Small intestine (tissue), 7 donors: ENCODE measurements around the gene CFAP410. TPM values are rescaled to one million over a fixed set of nuclear protein-coding genes. Genes with fewer than 3 reads are reported as not detected.
A peak's percentile ranks its signal among the peaks of the same experiment; 100 is the strongest.

ENCODE experiments used
- DNase-seq, 2 donors: peaks; one replicate each; pipeline versions ENCODE4 v3.0.0 to v3.0.0-alpha.2; 2013
- FAIRE-seq: peaks from 2 replicates; lab custom pipeline; 2012; peaks lifted over from hg19 to GRCh38; lab: Jason Lieb, UNC
- H3K27ac ChIP-seq, 3 donors: one replicate each; pipeline ENCODE4 v1.5.1; 2013; ENCODE audit warnings: low read length in 2 of 3, mild to moderate bottlenecking in 2 of 3, control low read depth in 1 of 3, inconsistent platforms in 1 of 3, low read depth in 1 of 3, moderate library complexity in 1 of 3
- H3K27me3 ChIP-seq, 3 donors: one replicate each; pipeline ENCODE4 v1.6.1; 2013; ENCODE audit warnings: low read length in 3 of 3, inconsistent platforms in 1 of 3; ENCODE audit not compliant: control insufficient read depth in 3 of 3, insufficient read depth in 3 of 3
- H3K36me3 ChIP-seq, 3 donors: one replicate each; pipeline ENCODE4 v1.6.1; 2013; ENCODE audit warnings: low read length in 3 of 3, inconsistent platforms in 1 of 3, low read depth in 1 of 3, mild to moderate bottlenecking in 1 of 3, moderate library complexity in 1 of 3; ENCODE audit not compliant: control insufficient read depth in 3 of 3, insufficient read depth in 2 of 3
- H3K4me1 ChIP-seq, 3 donors: one replicate each; pipeline ENCODE4 v1.6.1; 2013; ENCODE audit warnings: low read length in 2 of 3, inconsistent platforms in 1 of 3, low read depth in 1 of 3, mild to moderate bottlenecking in 1 of 3, moderate library complexity in 1 of 3; ENCODE audit not compliant: control insufficient read depth in 3 of 3, insufficient read depth in 2 of 3
- H3K4me3 ChIP-seq, 3 donors: one replicate each; pipeline ENCODE4 v1.5.1; 2013; ENCODE audit warnings: low read length in 3 of 3, control low read depth in 1 of 3, inconsistent platforms in 1 of 3, low read depth in 1 of 3, mild to moderate bottlenecking in 1 of 3, moderate library complexity in 1 of 3
- H3K9me3 ChIP-seq, 2 donors: one replicate each; pipeline ENCODE4 v1.6.1; 2013; ENCODE audit warnings: low read depth in 1 of 2, low read length in 1 of 2; ENCODE audit not compliant: control insufficient read depth in 2 of 2, insufficient read depth in 1 of 2
- WGBS, 3 donors: extraction: QIAGEN DNeasy Blood & Tissue Kit; methylation state at CpG; one replicate each; pipeline ENCODE4 v1.1.7; 2013; 5-methylcytosine and 5-hydroxymethylcytosine counted together
- polyA plus RNA-seq, 4 donors: library from polyadenylated mRNA; stranded (reverse) in 3 of 4; unstranded in 1 of 4; fragments of 200-250 nt in 3 of 4; fragments of 120-200 nt in 1 of 4; gene quantifications; one replicate each; pipeline versions ENCODE4 v1.2.1 to v1.2.3, GENCODE V29; 2013
- donor health status: healthy with polysubstance abuse.
- donor health status: control.
- donor health status: control.
- donor health status: Bipolar disorder and iron deficiency.
- donor health status: healthy.

Gene CFAP410
- polyA plus RNA-seq, 4 donors: 17.9 to 35.9 (median 32.3) TPM

DNA sequence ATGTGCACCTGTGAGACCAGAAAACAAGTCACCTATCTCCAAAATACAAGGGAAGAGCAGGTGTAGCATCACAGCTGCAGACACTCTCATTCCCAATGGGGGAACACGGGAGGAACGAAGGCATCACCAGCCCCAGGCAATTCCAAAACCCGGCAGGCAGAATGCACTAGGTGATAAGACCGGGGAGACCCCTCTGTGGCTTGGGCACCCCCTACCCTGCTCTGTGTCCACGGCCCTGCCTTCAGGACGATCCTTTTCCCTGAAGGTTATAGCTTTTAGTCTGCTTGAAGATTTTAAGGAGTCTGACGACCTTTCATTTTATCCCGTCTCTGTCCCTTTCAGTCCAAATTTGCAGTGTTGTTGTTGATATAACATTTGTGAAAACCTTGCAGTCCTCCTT lies 33.4 kb upstream of the CFAP410 start:
- WGBS, 3 donors: 73 to 80% (median 79%) methylated on average over 8 of the region's 8 CpGs
- H3K4me3 ChIP-seq: no peak overlapping the region
- DNase-seq (no peak), FAIRE-seq (no peak)
- no peaks in the 10 kb centered on the region for H3K9me3 ChIP-seq
- H3K27ac ChIP-seq: no peak overlapping the region
- H3K36me3 ChIP-seq: no peaks in the 10 kb centered on the region
- peaks cover 0 to 12% (median 0%) of the 10 kb centered on the region in 3 donors for H3K27me3 ChIP-seq
- H3K4me1 ChIP-seq: no peaks in the 10 kb centered on the region

GRCh38 chr21:44371596-44371995 lies 32.4 kb upstream of the CFAP410 start:
- DNase-seq (no peak), FAIRE-seq (no peak)
- H3K27me3 ChIP-seq: peaks cover 0 to 12% (median 0%) of the 10 kb centered on the region in 3 donors
- H3K4me1 ChIP-seq: no peaks in the 10 kb centered on the region
- H3K4me3 ChIP-seq: no peak overlapping the region
- WGBS, 3 donors: 90 to 93% (median 93%) methylated on average over 6 of the region's 6 CpGs
- no peak overlapping the region for H3K27ac ChIP-seq
- no peaks in the 10 kb centered on the region for H3K36me3 ChIP-seq
- no peaks in the 10 kb centered on the region for H3K9me3 ChIP-seq

DNA sequence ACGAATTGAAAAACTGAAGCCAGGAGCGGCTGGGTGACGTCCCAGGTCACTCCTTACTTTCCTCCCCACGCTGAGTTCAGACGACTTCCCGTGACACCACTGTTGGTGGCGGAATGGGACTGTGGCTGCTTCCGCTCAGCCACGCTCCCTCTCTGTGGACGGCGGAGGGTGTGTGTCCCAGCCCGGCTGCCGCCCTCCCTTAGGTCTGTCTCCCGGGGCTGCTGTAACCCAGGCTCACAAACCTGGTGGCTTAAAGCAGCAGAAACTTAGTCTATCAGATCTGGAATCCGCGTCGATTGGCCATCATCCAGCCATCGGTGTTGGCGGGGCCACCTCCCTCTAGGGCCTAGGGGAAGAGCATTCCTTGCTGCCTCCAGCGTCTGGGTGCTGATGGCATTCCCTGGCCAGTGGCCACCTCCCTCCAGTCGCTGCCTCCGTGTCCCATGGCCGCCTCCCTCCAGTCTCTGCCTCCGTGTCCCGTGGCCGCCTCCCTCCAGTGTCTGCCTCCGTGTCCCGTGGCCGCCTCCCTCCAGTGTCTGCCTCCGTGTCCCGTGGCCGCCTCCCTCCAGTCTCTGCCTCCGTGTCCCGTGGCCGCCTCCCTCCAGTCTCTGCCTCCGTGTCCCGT lies 31.7 kb upstream of the CFAP410 start:
- no peaks in the 10 kb centered on the region for H3K9me3 ChIP-seq
- WGBS, 3 donors: 74 to 92% (median 87%) methylated on average over 33 to 37 of the region's 37 CpGs
- FAIRE-seq (no peak), DNase-seq (no peak)
- peaks cover 0 to 12% (median 0%) of the 10 kb centered on the region in 3 donors for H3K27me3 ChIP-seq
- H3K4me1 ChIP-seq: no peaks in the 10 kb centered on the region
- no peaks in the 10 kb centered on the region for H3K36me3 ChIP-seq
- no peak overlapping the region for H3K4me3 ChIP-seq
- no peak overlapping the region for H3K27ac ChIP-seq

DNA sequence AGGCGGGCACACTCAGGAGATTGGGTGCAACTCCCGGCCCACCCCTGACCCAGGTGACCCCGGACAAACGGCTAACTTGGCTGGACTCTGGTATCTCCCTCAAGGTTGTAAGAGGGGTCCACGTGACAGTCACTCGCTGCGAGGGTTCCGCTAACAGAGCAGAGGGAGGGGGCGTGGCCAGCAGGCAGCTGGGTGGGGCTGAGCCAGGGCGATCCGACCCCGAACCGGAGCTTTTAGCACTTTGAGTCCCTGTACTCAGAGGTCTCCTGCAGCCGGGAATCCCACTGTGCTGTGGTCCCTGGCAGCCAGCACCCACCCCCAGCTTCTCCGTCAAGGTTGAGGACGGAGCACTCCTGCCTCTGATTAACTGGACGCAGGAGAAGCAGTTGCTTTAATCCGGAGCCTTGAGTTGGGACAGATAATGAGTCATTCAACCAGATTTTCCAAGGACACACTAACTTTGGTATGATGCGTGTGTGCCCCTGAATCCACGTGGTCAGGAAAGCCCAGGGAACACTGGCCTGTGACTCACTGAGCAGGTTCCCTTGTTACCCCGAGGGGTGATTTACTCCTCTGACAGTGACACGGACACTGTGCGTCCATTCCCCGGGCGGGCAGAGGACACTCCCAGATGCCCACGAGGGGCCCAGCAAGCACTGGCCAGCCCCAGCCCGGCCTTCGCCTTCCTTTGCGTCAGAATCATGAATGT lies 31.0 kb upstream of the CFAP410 start:
- DNase-seq (peak in 1 of 2 donors; percentile 72), FAIRE-seq (no peak)
- H3K4me3 ChIP-seq: no peak overlapping the region
- no peak overlapping the region for H3K27ac ChIP-seq
- WGBS, 3 donors: 13 to 38% (median 37%) methylated on average over 29 of the region's 29 CpGs
- H3K4me1 ChIP-seq: no peaks in the 10 kb centered on the region
- H3K27me3 ChIP-seq: peaks cover 0 to 12% (median 0%) of the 10 kb centered on the region in 3 donors
- H3K36me3 ChIP-seq: no peaks in the 10 kb centered on the region
- H3K9me3 ChIP-seq: no peaks in the 10 kb centered on the region

- FAIRE-seq: no peak
- Histone ChIP-seq H3K4me1 (no peaks in the 10 kb centered on the region), H3K36me3 (no peaks in the 10 kb centered on the region), H3K9me3 (peaks cover 0 to 3% of the 10 kb centered on the region in 2 donors), H3K27ac (no peak overlapping the region), H3K4me3 (no peak overlapping the region), H3K27me3 (peaks cover 0 to 12% (median 0%) of the 10 kb centered on the region in 3 donors)
- peak in 1 of 2 donors; percentile 17 for DNase-seq
- WGBS, 3 donors: 17 to 41% (median 35%) methylated on average over 31 to 35 of the region's 35 CpGs
Measured at GRCh38 chr21:44368711-44369446, 29.7 kb upstream of the CFAP410 start.

DNA sequence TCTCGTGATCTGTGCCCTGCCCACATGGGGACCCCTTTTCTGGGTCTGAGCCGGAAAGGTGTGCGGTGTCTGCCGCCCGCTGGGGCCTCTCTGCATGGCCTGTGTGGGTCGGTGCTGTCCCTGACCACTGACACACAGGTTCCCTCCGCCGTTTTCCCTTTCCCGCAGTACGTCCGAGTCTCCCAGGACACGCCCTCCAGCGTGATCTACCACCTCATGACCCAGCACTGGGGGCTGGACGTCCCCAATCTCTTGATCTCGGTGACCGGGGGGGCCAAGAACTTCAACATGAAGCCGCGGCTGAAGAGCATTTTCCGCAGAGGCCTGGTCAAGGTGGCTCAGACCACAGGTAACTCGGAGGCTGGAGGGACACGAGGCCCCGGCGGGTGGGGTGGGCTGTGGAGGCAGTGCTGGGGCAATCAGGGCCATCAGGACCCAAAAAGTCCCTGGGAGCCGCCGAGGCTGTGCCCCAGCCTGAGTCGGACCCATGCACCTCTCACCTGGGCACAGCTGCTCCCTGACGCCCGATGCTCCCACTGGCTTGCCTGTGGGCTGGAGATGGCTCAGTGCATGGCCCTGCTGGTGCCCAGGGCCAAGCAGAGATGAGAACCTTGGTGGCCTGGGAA lies 27.5 kb upstream of the CFAP410 start:
- 85 to 90% (median 90%) methylated on average over 25 to 28 of the region's 28 CpGs for WGBS, 3 donors
- H3K4me1 ChIP-seq: no peaks in the 10 kb centered on the region
- no peak for FAIRE-seq
- no peaks in the 10 kb centered on the region for H3K36me3 ChIP-seq
- no peak overlapping the region for H3K4me3 ChIP-seq
- no peak for DNase-seq
- H3K27ac ChIP-seq: no peak overlapping the region
- H3K9me3 ChIP-seq: peaks cover 0 to 11% of the 10 kb centered on the region in 2 donors
- peaks cover 0 to 12% (median 0%) of the 10 kb centered on the region in 3 donors for H3K27me3 ChIP-seq

DNA sequence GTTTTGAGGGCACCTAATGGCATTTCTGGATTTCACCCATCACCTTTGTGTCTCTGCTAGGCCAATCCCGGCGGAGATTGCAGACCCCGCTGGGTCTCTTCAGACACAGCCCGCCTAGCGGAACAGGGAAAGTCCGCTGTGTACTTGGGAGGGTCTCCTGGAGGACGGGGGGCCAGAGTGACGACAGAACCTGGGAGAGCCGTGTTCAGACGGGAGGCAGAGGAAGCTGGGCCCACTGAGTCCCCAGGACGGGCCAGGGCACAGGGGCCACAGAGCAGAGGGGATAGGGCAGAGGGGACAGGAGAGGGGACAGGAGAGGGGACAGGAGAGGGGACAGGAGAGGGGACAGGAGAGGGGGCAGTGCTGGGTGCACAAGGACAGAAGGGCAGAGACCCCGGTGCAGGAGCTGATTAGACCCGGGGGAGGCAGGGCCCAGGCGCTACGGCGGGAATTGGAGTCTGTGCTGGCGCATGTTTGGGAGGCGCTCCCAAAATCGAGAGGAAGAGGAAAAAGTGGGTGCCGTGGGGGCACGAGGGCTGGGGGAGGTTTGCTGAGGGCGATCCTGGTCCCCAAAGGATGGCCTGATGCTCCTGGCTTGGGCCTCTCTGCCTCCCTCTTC lies 26.9 kb upstream of the CFAP410 start:
- Histone ChIP-seq H3K4me1 (no peaks in the 10 kb centered on the region), H3K27ac (no peak overlapping the region), H3K36me3 (no peaks in the 10 kb centered on the region), H3K4me3 (no peak overlapping the region), H3K9me3 (peaks cover 0 to 11% of the 10 kb centered on the region in 2 donors), H3K27me3 (peaks cover 0 to 12% (median 0%) of the 10 kb centered on the region in 3 donors)
- WGBS, 3 donors: 85 to 91% (median 89%) methylated on average over 18 to 22 of the region's 22 CpGs
- no peak for DNase-seq
- FAIRE-seq: no peak
